HG02885 (cell line): Measurements from ENCODE around the gene CLASP2.

Source experiments
- ATAC-seq: cut with Tn5 transposase; IDR thresholded peaks from one replicate; pipeline ENCODE4 v1.9.1; 2021; ENCODE audit warnings: mild to moderate bottlenecking; ENCODE audit not compliant: unreplicated experiment, poor library complexity

The CLASP2 gene

GRCh38 chr3:33575311-33575710 is 142.7 kb downstream of the CLASP2 start:
- ATAC-seq: no peak

- no peak for ATAC-seq
Measured at GRCh38 chr3:33557829-33558228, 160.2 kb downstream of the CLASP2 start.

GRCh38 chr3:33557279-33557678 is 160.8 kb downstream of the CLASP2 start:
- no peak for ATAC-seq

GRCh38 chr3:33547101-33547500 is 171.0 kb downstream of the CLASP2 start:
- ATAC-seq: no peak

- no peak for ATAC-seq
Measured at GRCh38 chr3:33544126-33544525, 173.9 kb downstream of the CLASP2 start.

- ATAC-seq: no peak
Measured at GRCh38 chr3:33543601-33544000, 174.5 kb downstream of the CLASP2 start.

GRCh38 chr3:33541918-33542317 is 176.1 kb downstream of the CLASP2 start:
- ATAC-seq: no peak

- no peak for ATAC-seq
Measured at GRCh38 chr3:33538678-33539339, 179.2 kb downstream of the CLASP2 start.

- no peak for ATAC-seq
Measured at GRCh38 chr3:33537133-33537532, 180.9 kb downstream of the CLASP2 start.

- no peak for ATAC-seq
Measured at GRCh38 chr3:33526787-33527186, 191.3 kb downstream of the CLASP2 start.

- ATAC-seq: no peak
Measured at GRCh38 chr3:33525232-33525631, 192.8 kb downstream of the CLASP2 start.

- ATAC-seq: no peak
Measured at GRCh38 chr3:33523093-33523667, 194.9 kb downstream of the CLASP2 start.

GRCh38 chr3:33521736-33522135 is 196.3 kb downstream of the CLASP2 start:
- ATAC-seq: no peak

GRCh38 chr3:33513262-33513863 is 204.7 kb downstream of the CLASP2 start:
- no peak for ATAC-seq

- ATAC-seq: no peak
Measured at GRCh38 chr3:33505027-33505426, 213.0 kb downstream of the CLASP2 start.

GRCh38 chr3:33496449-33496848 is 221.6 kb downstream of the CLASP2 start:
- ATAC-seq: no peak

GRCh38 chr3:33491721-33492120 is 226.3 kb downstream of the CLASP2 start:
- no peak for ATAC-seq

- peak; percentile 56 for ATAC-seq
Measured at GRCh38 chr3:33490641-33491241, 227.3 kb downstream of the CLASP2 start.

GRCh38 chr3:33488683-33489082 is 229.4 kb downstream of the CLASP2 start:
- no peak for ATAC-seq

GRCh38 chr3:33488246-33488645 is 229.8 kb downstream of the CLASP2 start:
- no peak for ATAC-seq

GRCh38 chr3:33482111-33482521 is 235.9 kb downstream of the CLASP2 start:
- no peak for ATAC-seq
